GM10248 (cell line): ENCODE results near the gene RALGAPA2.

ENCODE experiments used
- CTCF ChIA-PET: fragments of 300-600 bp; sonication (Branson Sonifier 250); formaldehyde crosslinking; extraction: SDS; loops from one replicate; lab custom pipeline; 2021; ENCODE audit warnings: antibody characterized with exemption; lab: Yijun Ruan, JAX
- POLR2A ChIA-PET: fragments of 350-650 bp; sonication (Branson Sonifier 250); formaldehyde crosslinking; extraction: SDS; loops from one replicate; lab custom pipeline; 2020; ENCODE audit warnings: antibody characterized with exemption; lab: Yijun Ruan, JAX
- DNase-seq: peaks from one replicate; pipeline ENCODE4 v3.0.0; 2012; ENCODE audit errors: extremely low spot score
- TF ChIP-seq, protein P1 (sequence below): IDR thresholded peaks from 2 replicates; pipeline ENCODE4 v1.5.1; 2012; ENCODE audit warnings: mild to moderate bottlenecking, low read depth; ENCODE audit errors: extremely low read depth, missing control alignments, control extremely low read depth

Gene RALGAPA2

DNA sequence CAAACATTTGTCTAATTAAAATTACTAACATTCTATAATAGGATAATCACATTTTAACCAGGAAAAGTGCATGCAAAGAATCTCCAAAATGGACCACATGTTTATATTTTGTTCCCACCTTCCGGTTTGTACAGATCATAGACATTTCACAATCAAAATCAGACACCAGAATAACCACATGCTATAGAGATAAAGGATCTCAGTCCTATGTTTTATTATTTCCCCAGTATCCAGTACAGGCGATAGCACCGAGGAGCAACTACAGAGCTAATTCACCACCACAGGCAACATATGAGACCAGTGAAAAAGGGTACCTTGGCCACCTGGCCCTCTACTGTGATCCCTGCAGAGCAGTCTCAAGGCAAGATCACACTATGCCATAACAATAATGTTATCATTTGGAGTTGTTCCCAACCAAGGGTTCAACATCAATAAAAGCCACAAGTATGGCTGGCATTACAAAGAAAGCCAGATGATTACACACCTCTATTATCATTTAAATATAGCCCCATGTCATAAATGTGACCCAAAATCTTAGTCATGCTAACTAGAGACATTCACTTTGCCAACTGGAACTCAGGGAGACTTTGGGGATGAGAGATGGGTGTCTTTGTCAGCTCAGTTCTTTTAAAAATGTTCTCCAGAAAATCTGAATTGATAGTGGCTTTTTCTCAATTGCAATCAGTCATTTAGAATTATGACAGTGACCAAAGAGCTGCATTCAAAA, 46.7 kb downstream of the RALGAPA2 start:
- no peak for DNase-seq
- TF ChIP-seq, protein P1, sequence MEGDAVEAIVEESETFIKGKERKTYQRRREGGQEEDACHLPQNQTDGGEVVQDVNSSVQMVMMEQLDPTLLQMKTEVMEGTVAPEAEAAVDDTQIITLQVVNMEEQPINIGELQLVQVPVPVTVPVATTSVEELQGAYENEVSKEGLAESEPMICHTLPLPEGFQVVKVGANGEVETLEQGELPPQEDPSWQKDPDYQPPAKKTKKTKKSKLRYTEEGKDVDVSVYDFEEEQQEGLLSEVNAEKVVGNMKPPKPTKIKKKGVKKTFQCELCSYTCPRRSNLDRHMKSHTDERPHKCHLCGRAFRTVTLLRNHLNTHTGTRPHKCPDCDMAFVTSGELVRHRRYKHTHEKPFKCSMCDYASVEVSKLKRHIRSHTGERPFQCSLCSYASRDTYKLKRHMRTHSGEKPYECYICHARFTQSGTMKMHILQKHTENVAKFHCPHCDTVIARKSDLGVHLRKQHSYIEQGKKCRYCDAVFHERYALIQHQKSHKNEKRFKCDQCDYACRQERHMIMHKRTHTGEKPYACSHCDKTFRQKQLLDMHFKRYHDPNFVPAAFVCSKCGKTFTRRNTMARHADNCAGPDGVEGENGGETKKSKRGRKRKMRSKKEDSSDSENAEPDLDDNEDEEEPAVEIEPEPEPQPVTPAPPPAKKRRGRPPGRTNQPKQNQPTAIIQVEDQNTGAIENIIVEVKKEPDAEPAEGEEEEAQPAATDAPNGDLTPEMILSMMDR: no peak
- POLR2A ChIA-PET: no interaction called here
- CTCF ChIA-PET: interaction anchor here (0.6 to 6.9 kb wide), 8 partner anchors 8 to 157 kb away, joined by 3 to 92 read pairs (median 4); no protein-coding TSS in a partner anchor

DNA sequence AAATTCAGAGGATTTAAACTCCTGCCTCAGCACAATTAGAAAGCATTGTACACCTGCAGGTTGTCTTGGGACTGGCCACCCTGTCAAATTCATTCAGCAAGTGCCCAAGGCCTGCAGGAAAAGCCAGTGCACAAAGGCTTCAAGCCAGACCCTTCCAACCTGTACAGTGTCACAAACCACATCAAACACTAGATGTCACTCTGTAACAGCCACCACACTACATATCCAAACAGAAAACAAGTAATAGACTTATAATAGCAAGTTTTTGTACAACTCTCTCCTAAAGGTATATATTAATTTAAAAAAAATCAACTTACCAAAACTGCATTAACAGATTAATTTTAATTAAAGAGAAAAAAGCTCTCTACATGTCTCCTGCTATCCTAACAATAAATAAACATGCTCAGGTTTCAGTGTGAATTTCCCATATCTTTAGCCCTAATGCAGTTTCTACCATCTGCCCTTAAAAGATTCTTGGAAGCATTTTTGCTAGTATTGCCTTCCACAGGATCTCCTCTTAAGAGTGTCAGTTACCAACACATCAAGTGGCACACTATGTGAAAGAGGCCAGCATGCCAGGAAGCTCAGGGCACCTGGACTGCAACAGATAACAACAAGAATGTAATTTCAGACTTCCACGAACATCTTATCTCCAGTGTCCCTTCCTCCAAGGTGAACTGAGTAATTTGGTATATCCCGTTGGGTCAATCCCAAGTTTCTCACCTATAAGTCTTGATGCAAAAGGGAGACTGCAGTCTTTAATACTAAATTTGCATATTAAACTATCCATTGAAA, 47.5 kb downstream of the RALGAPA2 start:
- POLR2A ChIA-PET: no interaction called here
- CTCF ChIA-PET: interaction anchor here (0.6 to 6.9 kb wide), 8 partner anchors 8 to 158 kb away, joined by 3 to 92 read pairs (median 4); no protein-coding TSS in a partner anchor
- TF ChIP-seq, protein P1: peak; percentile 72
- DNase-seq: peak; percentile 34

DNA sequence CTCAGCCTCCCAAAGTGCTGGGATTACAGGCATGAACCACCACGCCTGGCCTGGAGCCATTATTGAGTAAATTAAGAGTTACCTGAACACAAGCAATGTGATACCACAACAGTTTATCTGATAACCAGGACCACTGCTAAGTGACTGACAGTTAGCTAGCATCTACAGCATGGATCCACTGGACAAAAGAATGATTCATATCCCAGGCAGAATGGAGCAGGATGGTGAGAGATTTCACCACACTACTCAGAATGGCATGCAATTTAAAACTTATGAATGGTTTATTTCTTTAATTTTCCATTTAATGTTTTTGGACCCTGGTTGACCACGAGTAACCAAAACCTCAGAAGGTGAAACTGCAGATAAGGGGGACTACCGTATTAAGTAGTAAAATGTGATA, 48.6 kb downstream of the RALGAPA2 start:
- TF ChIP-seq, protein P1: no peak
- ChIA-PET CTCF (interaction anchor here (9.5 kb wide), 1 partner anchor 161 kb away, joined by 70 read pairs; no protein-coding TSS in a partner anchor), POLR2A (no interaction called here)
- no peak for DNase-seq

DNA sequence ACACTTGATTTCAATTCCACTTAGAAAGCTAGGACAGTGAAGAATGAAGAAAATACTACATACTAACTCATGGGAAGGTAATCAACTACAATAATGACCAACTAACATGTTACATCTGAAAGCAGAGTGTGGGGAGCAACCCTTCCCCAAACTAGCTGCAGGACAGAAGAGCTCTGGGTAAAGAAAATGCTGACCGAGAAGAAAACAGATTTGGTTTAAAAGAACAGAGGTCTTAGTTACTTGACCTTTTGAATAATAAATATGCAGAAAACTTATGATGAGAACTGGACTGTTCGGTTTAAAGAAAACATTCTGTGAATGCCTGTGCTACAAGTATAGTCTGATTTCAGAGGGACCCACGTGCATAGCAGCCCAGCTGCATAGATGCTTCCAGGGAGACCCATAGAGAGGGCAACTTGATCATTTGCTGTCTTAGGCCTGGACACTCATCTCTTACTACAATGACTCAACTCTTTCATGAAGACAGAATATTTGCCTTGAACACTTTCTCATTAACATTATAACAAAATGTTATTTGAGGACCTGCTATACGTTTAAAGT, 53.5 kb downstream of the RALGAPA2 start:
- CTCF ChIA-PET: interaction anchor here (0.9 to 9.5 kb wide), 7 partner anchors 8 to 180 kb away, joined by 3 to 70 read pairs (median 3); no protein-coding TSS in a partner anchor
- POLR2A ChIA-PET: no interaction called here
- TF ChIP-seq, protein P1: no peak
- DNase-seq: no peak

DNA sequence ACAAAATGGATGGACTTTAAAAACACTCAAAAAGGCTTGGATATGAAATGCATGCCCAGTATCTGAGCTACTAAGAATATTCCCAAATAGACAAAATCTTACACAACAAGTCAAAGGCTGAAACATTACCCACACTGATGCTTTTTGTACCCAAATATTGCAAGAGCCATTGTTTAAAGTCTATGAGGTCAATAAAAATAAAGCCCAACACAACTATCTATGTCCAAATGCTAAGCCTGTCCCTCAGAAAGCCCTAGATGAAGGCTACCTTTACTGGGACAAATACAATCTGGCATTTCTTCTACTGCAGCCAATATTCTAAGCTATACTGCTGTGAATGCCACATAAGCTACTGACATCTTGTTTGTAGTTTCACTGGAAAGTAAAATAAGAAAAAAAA, 54.3 kb downstream of the RALGAPA2 start:
- TF ChIP-seq, protein P1: no peak
- DNase-seq: no peak
- ChIA-PET POLR2A (no interaction called here), CTCF (interaction anchor here (0.9 to 9.5 kb wide), 6 partner anchors 9 to 181 kb away, joined by 3 to 70 read pairs (median 4); no protein-coding TSS in a partner anchor)

DNA sequence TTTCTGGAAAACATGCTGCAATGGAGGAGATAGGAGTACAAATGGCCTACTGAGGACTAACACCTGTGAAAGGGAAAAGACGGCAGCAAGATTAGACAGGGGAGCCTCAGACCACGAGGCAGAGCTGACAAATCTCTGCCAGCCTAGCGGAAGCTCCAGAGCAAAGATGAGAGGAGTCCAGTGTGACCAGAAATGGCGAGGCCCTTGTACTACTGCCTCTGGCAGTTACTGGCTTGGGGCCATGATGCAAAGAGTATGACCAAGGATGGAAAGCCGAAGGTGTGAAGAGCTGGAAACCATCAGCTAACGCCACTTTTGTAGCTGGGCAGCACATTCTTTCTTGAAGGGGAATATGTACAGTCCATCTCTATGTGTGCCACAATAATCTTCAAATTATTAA, 55.4 kb downstream of the RALGAPA2 start:
- TF ChIP-seq, protein P1: no peak
- CTCF ChIA-PET: interaction anchor here (0.7 to 9.5 kb wide), 8 partner anchors 9 to 167 kb away, joined by 3 to 70 read pairs (median 6); no protein-coding TSS in a partner anchor
- POLR2A ChIA-PET: no interaction called here
- no peak for DNase-seq
